D341Med (cell line): Measurements from ENCODE around the gene HS6ST1.

Experiments used
- DNase-seq: peaks from one replicate; pipeline ENCODE4 v3.0.0; 2012; ENCODE audit warnings: low spot score

The HS6ST1 gene

DNA sequence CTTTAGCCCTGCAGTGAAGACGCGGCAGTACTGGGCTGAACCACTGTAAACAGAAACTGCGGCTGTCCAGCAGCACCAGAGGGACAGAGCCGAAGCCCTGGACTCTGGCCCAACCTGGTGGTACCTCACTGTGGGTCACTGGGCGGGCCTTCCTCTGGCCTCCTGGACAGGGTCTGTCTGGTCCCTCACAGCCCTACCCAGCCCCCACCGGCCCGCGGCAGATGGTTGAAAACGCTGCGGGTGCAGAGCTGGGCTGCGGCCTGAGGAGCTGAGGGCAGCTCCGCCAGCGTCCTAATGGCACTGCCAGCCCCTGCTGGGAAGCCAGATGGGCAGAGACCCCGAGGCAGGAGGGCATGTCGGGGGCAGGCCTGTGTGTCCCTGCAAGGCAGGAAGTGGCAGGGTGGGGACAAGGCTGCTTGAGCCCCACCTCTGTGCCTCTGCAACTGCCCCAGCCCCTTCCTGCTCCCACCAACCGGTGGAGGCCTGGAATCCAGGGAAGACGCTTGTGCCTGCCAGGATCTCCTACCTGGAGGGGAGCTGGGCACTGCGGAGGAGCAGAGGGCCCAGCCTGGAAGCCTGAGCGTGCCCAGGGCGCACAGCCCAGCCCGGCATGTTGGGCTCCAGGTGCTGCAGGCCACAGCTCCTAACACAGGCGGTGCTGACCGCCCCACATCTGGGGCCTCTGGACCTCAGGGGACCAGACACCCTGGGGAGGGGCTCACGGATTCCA lies 36.3 kb downstream of the HS6ST1 start:
- no peak for DNase-seq

DNA sequence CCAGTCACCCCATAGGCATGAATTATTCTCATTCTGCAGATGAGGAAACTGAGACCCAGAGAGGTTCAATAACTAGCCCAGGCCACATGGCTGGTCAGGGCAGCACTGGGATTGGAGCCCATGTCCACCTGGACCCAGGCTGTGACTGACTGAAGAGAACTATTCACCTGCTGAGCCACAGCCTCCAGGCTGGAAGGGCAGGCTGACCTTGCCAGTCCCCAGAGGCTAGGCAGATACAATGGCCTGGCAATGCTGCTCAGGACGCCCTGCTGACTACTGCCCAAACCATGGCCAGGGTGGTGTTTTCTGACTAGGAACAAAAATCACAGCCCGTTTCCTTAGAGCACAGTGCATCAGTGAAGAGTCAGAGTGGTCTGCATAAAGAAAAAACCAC lies 36.8 kb downstream of the HS6ST1 start:
- DNase-seq, result no peak

DNA sequence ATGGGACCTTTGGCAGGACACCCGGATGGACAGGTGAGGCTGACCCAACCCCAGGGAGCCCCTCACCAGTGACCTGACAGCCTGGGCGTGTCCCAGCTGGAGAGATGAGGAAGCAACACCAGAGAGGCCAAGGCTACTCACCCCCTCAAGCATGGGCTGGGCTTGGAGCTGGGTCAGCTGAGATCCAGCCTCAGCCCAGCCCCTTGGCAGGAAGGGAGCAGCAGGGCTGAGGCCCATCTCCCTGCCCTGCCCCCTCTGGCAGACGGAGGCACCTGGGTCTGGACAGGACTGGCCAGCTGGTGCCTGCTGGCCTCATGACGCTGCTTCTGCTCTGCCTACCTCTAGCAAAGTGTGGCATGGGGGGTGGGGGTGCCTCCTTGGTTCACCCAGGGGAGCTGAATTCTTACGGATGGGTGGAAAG lies 37.8 kb downstream of the HS6ST1 start:
- DNase-seq, result no peak

DNA sequence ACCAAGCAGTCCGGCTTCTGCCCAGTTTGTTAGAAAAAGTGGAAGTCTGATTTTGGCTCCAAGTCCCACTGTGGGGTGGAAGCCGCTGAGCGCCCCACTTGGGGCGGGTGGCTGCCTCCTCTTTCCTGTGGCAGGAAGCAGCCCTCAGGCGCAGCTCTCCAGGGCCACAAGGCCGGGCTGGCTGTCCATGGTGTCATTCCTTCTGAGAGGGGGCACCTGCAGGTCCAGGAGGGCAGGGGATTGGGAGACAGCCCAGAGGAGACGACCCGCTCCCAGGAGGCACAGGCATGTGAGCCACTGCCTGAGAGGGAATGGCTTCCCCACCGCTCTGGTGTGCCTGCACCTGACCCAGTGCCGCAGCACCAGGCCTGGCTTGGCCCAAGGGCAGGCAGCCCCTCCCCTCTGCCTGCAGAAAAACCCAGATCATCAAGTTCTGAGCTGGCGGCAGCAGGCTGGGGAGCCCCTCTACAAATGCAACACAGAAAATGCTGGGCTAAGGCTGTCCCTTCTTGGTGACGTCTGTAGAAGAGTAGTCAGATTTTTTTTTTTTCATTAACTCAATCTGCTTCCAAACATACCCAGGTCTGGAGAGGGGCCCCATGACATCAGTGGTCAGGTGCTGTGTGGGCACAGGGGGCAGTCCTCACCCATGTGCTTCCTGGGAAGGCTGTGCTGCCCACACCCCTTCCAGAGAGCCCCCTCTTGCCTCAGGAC lies 38.4 kb downstream of the HS6ST1 start:
- DNase-seq, result no peak

DNA sequence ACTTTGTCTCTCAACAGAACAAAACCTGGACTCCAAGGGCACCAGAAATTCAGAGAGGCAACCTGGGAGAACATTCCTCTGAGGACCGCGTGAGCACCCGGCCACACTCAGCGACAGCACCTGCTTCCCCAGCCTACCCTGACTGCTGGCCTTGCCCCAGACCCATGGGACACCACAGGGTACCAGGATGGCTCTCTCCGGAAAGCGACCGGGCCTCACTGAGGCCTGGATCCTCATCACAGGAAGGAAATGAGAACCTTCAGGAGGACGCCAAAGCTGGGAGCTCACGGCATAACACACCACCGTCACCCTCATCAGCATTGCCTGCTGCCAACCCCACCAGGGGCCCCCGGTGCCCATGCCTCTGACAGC lies 38.9 kb downstream of the HS6ST1 start:
- DNase-seq, result no peak

DNA sequence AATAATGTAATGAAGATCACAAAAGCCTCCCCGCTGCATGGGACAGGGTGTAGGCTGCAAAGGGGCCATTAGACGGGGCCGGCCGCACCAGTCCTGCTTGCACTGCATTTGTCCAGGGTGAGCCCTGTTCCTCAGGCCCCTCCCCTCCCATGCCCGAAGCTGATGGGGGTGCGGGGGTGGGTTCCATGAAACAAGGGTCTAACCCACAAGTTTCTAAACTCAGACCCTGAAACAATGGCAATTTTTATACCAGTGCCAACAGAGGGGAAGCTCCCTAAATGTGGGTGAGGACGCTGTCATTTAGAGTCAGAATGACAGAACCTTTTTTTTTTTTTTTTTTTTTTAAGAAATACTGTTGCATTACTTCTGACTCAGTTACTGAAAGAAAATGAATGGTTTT lies 39.7 kb downstream of the HS6ST1 start:
- no peak for DNase-seq

DNA sequence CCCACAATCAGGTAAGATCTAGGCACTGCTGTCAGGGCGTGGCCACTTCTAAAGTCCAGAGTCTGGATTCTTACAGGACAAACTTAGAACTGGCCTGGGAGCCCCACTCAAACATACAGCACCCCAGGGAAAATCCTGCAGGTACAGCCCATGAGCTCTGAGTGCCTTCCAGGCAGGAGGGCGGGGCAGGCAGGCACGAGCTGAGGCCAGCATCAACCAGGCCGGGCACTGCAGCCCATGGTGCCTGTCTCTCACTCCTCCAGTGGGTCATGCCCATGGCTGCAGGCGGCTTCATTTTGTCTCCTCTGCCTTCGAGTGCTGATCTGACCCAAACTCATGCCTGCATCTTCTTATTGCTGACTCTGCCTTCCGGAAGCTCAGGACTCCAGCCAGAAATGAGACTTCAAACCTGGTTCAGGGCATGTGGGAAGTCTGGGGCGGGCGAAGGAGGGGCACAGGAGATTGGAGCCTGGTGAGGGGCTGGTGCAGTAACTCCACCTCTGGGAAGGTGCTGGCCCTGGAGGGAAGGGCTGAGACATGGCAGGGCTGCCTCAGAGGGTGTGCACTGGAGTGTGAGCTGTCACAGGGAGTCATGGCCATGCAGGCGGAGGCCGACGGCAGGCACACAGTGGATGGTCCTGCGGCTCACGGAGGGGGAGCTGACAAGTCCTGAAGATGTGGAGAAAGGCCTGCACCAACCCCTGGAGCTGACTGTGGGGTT lies 40.5 kb downstream of the HS6ST1 start:
- DNase-seq, result no peak

DNA sequence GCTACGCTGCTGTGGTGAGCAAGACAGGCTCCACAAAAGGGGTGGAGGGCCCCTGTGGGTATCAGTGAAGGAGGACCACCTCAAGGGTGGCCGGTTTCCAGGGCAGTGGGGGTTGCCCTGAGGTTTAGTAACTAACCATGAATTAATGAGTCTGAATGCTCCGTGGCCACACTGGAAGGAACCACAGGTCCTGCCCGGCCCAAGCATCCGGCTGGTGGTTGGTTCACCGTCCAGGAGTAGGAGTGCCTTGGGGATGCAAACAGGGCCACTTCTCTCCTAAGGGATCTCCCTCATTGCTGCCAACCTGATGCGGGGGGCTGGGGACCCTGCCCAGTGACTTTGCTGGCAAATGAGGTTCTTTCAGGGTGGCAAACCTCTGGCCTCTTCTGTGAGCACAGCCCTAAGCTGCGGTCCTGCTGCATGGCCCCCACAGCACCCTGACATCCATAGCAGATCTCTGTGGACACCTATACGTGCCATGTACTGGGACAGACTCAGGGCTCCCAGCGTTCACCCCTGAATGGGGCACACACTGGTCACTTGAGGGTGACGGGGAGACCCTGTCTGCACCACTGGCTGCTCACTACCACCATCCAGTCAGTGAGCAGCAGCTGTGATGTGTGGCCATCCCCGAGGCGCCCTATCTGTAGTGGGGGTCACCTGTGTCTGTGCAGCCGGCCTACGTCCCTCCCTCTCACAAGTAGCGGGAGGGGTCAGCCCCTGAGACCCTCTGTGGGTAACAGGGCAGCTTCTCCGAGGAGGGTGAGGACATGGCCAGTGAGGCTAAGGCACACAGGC lies 41.6 kb downstream of the HS6ST1 start:
- DNase-seq, result no peak

DNA sequence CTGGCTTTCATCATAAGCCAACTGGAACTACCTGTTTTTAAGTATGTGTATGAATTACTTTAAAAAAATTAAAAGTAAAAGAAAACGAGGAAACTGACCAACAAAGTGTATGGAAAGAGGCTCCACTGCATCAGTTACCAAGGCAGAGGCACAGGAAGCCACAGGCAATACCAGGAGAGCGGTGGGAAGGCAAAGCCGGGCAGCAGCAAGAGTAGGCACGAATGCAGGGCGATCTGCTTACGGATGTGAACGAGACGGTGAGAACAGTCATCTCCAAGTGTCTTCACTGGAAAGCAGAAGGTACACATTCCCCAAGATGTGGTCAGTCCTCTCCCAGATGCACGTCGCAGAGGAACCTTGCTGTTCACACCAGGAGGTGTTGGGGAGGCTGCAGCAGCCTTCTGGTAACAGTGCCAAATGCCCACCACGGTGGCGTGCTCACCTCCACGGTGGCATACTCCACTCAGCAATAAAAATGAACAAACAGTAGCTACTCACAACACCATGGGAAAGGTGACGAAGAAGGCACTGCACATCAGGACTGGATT lies 43.1 kb downstream of the HS6ST1 start:
- no peak for DNase-seq

DNA sequence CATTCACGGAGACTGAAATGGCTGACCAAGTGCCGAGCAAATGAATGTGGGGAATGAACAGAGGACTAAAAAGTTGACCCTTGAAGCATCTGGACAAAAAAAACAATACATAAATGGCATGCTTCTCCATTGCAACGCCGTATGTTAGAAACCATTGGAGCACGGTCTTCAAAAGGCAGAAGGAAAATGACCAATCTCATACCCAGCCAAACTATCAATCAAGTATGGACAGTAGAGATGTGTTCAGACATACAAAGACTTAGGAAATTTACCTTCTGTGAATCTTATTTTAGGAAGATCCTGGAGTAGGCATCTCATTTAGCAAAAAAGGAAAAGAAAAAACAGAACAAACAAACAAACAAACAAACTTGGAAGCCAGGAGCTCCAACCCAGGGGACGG lies 44.5 kb downstream of the HS6ST1 start:
- DNase-seq, result no peak

DNA sequence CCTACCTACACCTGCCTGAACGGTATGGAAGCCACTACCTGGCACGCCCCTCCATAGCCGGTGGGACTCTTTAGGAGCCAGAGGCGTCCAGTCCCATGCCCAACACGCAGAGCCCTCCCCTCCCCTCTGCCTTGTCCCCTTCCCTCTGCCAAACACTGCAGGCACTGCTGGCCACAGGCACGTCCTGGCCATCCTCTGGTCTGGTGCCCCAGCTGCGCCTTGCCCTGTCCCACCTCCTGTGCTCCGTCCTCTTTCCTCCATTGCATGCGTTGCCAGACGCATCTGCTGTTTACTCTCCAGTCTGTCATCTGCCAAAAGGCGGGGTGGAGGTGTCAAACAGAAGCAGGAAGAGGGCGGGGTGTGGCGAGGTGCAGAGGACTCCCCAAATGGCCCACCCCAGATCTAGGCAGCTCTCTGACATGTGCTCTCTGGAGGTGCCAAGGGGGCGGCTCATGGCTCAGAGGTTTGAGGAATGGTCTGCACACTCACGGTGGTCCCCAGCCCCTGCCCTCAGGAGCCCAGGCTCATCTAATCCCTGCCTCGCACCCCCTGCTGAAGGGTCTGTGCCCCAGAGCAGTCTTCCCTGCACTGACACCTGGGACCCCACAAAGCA lies 45.1 kb downstream of the HS6ST1 start:
- DNase-seq, result no peak

DNA sequence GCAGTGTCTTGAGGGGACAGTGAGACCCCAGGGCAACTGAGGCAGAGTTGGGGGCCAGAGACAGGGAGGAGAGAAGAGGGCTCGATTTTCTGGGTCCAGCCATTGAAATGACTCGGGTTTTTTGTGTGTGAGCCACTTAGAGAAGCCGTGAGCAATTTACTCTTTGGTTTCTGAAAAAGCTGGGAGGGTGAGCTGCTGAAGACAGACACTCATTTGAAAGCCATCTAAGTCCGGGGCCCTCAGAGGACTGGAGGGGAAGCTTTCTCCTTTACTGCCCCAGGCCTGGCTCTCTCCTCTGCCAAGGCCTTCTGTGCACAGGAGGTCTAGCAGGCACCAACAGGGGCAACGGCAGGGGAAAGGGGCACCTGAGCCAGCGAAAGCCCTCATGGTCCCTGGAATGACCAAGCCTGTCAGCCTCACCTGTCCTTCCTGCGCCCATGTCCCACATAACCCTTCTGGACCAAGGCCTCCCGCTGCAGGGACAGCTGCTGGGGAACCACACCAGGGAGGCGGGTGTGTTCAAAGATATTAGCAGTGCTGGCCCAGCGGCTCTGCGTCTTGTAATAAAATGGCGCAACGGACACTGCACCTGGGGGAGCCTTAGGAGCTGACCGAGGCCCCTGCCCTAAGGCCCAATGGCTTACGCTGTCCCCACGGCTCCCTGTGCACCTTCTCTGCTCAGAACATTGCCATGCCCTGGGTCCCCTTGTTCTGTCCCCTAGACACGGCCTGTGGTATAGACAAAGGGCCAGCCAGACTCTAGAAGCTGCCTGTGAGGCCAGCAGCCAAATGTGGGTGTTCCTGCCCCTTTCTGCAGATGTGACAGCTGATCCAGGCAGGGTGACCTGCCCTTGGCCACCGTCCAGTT lies 45.8 kb downstream of the HS6ST1 start:
- no peak for DNase-seq

DNA sequence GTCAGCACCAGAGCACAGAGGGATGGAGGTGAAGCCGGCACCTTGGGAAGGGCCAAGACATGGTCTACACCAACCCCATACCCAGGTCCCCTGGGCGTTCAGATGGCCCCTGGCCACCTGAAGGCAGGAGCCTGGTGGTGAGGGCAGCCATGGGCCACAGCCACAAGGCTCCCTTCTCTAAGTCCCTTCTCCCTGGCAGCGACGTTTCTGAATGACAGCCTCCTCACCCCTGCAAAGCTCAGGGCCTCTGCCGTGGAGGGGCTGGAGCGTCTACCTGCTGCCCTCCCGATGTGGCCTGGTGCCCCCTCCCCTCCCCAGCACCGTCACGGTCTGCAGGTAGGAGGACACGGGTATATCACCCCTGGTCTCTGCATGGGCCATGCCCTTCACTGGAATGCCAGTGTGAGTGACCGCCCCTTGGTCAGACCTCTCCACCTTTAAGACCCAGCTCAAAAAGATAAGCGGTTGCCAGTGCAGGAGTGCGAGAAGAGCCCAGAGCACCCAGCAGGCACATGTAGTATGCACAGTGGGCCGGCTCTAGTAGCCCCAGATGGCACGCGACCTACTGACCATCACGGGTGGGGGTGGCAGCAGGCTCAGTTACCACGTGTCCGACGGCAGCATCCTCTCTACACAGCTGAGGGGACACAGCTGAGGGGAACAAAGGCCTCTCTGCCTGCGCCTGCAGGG lies 46.6 kb downstream of the HS6ST1 start:
- no peak for DNase-seq

DNA sequence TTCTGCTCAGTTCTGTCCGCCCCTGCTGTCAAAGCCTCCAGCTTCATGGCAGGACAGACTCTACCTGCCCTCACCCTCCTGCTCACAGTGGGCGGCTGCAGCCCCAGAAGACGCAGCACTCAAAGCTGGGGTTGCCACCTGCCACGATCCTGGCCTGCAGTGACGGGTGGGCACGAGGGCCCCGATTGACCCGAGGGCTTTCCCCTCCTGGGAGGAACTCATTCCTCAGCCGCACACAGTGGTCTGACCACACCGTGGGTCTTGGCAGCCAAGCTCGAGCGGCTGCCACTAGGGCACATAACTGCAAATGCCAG lies 47.1 kb downstream of the HS6ST1 start:
- DNase-seq, result no peak

DNA sequence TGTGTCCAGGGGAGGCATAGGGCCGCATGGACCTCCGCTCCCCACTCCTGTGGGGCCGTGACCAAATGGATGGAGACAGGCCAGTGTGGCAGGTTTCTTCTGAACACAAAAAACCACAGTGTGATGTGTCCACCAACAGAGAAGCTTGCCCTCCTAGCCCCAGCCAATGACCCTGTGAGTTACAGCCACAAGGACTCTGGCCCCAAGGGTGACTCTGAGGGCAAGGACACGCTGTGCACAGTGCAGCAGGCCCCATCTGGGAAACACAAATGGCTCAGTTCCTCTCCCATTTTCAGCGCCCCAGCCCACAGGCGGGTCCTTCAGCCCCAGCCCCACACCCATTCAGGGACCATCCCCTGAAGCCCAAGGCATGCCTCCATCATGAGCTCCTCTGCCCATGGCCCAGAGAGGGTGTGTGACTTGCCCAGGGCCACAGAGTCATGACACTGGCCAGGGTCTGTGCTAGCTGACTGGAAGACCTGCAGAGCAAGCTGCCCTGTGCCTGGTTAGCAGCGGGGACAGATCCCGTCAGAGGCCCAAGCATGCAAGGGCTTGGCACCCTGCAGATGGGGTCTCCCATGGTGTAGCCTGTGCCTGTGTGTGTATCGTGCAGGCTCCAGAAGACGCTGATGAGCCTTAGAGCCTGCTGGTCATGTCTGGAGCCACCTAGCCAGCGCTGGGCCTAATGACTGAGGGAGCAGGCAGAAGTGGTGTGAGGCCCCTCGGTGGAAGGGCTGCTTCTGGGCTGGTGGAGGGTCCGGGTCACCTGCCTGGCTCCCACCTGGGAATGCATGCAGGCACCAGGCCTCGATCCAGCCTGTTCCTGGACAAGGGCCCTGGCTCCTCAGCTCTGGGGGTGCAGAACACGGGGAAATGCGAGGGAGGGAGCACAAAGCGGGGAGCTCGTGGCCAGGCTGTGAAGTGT lies 47.7 kb downstream of the HS6ST1 start:
- DNase-seq, result no peak

DNA sequence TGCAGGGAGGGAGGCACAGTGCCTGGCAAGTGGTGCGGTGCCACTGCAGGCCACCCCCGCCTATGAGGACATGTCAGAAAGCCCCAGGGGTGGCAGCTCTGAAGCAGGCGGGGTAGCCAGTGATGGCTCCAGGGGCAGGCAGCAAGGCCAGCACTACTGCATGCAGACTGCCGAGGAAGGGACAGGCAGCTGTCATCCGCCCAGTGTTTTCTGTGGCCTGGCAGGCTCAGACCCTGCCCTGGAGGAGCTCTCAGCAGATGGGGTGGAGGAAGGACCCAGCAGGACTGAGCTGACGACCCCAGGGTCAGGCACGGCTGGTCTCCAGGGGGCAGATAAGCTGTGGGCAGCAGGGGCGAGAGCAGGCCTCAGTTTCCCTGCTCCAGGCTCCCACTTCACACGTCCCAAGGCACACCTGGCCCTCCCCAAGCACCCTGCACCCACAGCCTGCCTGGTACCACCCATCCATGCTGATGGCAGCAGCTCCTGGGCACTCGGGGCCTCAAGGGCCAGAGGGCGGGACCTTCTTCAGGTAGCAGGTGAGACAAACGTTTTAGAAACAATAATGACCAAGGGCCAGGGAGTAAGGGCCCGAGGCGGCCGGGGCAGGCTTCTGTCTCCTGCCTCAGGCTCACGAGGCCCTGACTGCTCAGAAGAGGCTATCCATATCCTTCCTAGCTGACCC lies 48.5 kb downstream of the HS6ST1 start:
- no peak for DNase-seq

DNA sequence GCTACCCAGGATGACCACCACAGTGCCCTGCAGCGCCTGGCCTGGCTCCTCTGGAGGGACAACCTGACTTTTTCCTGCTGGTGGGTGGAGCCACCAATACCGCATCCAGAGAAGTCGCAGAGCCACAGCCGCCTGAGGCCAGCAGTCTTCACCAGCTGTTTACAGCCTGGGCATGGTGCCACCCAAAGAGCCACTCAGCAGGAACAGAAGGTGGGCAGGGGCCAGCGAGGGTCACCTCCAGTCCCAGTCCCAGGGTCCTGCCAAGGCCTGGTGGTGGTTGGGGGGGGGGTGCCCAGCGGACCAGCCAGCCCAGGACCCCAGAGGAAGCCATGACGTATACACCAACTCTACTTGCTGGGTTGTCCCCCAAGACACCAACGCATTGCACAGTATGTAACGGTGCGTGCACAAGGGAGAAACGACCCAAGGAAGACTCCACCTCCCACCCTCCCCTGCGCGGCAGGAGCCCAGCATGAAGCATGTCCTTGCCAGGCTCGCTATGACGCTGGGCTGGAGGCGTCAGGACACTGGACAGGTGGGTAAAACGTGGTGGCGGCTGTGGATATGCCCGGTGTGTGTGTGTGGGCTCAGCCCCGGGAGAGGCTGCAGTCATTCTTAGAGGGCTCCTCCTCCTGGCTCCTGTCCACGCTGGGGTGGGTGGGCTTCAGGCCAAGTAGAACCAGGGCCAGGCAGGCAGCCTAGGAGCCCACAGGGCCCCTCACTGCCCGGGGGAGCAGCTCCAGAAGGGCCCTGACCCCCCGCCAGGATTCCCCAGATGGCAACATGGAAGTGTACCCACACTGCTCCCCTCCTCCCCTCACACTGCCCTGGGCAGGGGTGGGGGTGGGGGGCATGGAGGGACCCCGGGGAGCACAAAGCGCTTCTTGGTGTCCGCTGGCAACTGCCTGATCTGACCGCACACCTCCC lies 49.3 kb downstream of the HS6ST1 start:
- DNase-seq, result peak; percentile 18
